Choroid plexus epithelial cell (primary cell): ENCODE data around the gene ILKAP.

Source experiments
- DNase-seq: peaks from one replicate; pipeline ENCODE4 v3.0.0-alpha.2; 2010; ENCODE audit warnings: low read depth
- H3K4me3 ChIP-seq: 2 replicates; pipeline ENCODE4 v1.5.1; 2011; ENCODE audit warnings: low read depth, mild to moderate bottlenecking, control low read depth, low read length, moderate library complexity
- TF ChIP-seq, protein P1 (sequence below): conservative IDR thresholded peaks from 2 replicates; pipeline ENCODE4 v1.5.1; 2011; ENCODE audit warnings: low read depth, mild to moderate bottlenecking, control low read depth, inconsistent platforms, low read length, moderate library complexity

The ILKAP gene

DNA sequence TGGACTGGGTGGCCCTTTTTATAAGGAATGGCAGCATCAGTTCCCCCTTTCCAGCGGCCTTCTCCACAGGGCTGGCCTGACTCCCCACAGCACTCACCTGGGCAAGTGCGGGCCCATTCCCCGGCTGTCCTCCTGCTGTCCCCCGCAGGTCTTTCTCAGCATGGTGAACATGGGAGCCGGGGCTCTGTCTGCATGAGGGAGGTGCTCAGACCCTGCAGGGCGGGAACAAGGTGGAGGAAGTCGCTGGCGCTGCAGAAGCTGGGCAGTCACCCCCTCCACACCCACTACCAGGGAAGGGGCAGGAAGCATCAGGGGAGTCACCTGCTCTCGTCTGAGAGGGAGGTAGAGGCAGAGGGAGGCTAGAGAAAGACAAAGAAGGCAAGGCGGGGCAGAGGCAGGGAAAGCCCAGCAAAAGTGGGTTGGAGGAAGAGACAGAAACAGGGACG lies 24.1 kb upstream of the ILKAP start:
- TF ChIP-seq, protein P1, sequence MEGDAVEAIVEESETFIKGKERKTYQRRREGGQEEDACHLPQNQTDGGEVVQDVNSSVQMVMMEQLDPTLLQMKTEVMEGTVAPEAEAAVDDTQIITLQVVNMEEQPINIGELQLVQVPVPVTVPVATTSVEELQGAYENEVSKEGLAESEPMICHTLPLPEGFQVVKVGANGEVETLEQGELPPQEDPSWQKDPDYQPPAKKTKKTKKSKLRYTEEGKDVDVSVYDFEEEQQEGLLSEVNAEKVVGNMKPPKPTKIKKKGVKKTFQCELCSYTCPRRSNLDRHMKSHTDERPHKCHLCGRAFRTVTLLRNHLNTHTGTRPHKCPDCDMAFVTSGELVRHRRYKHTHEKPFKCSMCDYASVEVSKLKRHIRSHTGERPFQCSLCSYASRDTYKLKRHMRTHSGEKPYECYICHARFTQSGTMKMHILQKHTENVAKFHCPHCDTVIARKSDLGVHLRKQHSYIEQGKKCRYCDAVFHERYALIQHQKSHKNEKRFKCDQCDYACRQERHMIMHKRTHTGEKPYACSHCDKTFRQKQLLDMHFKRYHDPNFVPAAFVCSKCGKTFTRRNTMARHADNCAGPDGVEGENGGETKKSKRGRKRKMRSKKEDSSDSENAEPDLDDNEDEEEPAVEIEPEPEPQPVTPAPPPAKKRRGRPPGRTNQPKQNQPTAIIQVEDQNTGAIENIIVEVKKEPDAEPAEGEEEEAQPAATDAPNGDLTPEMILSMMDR, result no peak
- DNase-seq, result no peak
- no peak overlapping the region for H3K4me3 ChIP-seq

DNA sequence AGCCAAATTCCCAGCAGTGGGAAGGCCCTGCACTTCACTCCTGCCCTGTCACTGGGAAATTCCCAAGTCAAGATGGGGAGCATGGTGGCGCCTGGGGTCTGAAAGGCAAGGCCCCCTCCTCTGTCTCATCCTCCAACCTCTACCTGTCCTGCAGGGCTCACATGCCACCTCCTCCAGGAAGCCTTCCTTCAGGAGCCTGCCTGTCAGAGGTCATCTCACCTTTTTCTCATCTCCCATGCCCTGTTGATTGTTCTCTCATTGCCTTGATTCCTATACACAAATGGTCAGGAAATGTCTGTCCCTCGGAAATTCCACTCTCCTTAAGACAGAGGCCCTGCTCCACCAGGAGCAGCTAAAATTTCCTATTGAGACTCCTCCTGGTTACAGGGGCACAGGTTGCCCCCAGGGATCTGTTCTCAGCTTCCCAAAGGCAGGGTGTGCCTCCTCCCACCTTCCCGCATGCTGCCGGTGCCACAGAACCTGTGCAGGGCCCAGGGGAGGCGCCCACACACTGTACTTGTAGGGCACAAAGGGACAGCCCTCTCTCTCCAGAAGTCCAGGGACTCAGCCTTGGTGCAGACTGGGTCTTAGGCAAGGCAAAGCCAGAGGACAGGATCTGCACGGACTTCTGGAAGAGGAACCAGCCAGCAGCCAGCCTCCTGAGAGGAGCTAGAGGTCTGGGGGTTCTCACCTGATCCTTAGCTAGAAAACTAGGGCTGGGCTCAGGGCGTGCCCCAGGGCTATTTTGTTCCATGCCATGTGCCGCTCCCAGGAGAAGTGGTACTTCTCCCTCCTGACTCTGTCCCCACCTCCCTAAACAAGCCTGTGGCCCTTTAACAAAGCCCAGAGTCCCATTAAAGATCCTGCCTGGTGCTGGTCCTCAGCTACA lies 23.4 kb upstream of the ILKAP start:
- DNase-seq, result no peak
- H3K4me3 ChIP-seq, result no peak overlapping the region
- TF ChIP-seq, protein P1, result no peak

DNA sequence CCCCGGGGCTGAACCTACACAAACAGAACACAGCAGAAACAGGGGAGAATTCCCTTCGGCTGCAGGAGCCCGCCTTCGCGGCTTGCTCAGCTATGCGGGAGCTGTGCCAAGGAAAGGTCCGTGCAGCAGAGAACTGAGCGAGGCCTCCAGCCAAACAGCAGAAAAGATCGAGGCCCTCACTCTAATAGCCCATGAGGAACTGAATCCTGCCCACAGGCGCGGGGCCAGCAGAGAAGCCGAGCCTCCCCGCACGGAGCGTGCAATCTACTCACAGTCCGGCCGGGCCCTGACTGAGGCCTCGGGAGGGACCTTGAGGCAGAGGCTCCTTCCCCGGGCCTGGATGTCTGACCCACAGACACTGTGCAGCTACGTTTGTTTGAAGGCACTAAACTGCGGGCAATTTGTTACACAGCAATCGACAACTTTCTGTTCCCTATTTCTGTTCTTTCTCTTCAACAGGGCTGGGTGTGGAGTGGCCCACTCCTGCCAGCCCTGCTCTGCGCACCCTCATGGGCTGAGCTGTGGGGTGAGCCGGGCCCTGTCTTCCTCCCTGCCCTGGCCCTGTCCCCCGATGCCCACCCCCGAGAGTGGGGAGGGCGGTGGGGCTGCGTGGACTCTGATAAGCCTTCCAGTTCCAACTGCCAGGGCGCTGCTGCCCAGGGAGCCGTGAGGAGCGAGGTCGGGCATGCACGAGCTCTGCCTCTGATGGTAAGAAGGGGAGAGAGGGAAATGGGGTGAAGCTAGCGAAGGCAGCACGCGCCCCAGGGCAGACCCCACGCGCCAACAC lies 22.6 kb upstream of the ILKAP start:
- TF ChIP-seq, protein P1, result no peak
- H3K4me3 ChIP-seq, result no peak overlapping the region
- DNase-seq, result peak; percentile 71

DNA sequence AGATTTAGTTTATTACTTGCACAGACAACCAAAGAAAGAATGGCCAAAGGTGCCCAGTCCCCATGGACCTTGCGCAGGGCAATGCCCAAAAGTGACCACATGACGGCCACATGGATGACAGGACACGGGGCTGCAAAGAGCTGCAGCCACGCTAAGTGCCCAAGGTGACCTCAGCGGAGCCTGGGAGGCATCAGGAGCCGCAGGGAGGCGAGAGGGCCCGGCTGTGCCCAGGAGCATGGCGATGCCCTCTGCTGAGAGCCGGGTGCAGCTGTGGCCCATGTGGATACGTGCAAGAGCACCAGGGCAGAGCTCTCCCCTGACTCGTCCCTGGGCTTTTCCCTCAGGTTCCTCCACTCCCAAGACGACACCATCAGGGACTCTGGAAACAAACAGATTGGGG lies 21.6 kb upstream of the ILKAP start:
- TF ChIP-seq, protein P1, result no peak
- H3K4me3 ChIP-seq, result no peak overlapping the region
- DNase-seq, result no peak

DNA sequence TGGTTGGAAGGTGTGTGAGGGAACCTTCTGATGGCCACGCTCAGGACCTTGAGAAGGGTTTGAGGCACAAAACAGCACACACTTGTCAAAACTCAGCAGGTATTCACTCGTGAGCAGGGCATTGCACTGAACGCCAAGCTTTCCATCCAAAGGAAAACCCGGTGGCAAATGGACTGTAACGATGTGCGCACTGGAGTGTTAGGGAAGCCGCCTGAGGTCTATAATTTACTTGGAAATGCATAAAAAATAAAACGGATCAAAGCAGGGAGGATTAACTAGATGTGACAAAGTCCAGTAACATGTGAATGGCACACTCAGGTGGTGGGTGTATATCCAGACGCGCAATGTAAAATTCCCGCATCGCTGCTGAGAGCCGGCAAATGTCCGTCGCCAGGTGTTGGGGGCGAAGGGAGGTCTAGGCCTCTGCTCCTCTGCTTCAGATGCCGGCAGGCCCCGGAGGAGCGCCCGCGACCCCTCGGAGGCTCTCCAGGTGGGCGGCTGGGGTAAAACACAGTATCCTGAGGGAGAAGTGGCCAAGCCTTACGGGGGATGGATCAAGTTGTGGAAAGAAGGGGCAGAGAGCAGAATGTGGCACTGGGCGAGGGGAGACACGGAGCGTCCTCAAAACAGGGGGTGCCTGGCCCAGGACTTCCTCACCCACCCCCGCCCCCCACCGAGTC lies 21.0 kb upstream of the ILKAP start:
- no peak for DNase-seq
- TF ChIP-seq, protein P1, result no peak
- no peak overlapping the region for H3K4me3 ChIP-seq

DNA sequence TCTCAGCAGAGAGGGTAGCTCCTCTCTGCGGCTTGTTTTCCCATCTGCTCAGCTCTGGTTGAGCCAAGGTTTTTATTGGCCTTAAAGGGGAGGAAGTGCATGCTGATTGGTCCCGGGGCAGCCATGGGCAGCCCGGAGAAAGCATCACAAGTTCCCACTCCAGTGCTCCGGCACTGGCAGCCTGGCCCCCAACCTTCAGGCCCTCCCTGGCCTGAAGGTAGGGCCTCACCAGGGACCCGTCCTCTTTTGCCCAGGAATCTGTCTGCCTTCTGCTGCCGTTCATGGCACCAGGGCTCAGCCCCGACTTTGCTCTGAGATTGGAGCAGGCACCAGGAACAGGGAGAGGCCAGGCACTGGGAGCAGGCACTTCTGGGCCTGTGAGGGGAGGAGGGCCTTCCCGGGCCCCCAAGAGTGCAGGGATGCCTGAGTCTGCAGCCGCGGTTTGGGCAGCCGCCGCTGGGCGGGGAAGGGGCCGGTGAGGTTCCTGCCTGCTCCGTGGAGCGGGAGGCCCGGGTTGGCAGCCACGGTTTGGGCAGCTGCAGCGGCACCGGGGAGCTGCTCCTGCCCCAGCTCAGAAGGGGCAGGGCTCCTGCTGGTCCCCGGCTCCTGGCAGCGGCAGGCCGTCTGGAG lies 17.5 kb upstream of the ILKAP start:
- TF ChIP-seq, protein P1, result no peak
- DNase-seq, result peak; percentile 48
- no peak overlapping the region for H3K4me3 ChIP-seq
